Activated T-cell treated with anti-CD3 and anti-CD28 coated beads, Interleukin-2, amount 50 U/mL, for 1 hour (primary cell): ENCODE data around the gene KIF26B.

Experiments used
- DNase-seq: peaks from one replicate; pipeline ENCODE4 v3.0.0-alpha.2; 2020

KIF26B gene

DNA sequence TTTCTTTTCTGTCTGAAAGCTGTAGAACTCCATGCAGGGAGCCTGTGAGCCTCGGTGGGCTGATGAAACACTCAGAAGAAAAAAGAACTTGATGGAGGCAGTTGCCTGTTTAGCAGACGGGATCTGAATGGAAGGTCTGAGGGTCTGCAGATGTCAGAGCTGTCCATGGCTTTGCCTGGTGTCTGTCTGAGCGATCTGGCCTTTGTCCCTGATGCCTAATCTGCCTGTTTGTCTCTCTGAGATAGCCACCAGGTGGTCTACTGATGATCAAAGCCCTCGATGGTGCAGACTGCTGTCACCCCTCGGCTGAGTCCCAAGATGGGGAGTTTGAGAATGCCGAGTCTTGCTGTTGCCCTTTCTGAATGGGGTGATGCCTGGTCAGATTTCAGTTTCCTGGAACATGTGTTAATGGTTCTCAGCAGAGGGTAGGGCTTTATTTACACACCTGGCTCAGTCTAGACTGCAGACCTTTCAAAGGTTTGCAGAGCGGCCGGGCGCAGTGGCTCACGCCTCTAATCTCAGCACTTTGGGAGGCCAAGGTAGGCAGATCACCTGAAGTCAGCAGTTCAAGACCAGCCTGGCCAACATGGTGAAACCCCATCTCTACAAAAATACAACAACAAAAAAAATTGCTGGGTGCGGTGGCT is 90.4 kb downstream of the KIF26B start:
- no peak for DNase-seq

DNA sequence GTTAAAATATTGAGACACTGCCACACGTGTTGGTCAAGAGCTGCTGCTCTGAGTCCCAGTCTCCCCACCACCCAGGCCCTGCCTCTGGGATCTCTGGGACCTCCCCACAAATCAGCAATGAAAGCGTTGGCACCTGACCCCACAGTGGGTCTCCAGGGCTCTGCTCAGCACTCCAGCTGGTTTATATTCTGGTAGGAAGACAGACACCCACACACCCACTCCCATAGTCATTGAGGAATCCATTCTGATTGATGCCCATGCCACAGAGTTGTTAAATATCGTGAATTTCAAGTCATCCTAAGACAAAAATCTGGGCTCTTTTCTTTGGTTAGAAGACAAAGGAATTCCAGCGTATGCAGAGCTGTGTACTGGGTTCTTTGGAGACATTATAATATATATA is 91.6 kb downstream of the KIF26B start:
- no peak for DNase-seq

DNA sequence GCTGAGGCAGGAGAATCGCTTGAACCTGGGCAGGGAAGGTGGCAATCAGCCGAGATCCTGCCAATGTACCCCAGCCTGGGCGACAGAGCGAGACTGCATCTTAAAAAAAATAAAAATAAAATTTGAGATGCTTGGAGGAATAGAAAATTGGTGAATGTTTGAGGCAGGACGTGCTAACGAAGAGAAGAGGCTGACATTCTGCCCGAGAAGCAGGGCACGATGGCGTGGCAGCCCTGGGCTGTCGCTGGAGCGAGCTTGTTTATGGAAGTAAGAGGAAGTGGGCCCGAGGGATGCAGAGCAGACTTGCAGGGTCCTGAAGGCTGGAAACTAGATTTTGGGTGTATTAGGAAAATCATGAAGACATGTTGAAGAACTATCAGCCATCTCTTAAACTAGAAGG is 92.6 kb downstream of the KIF26B start:
- DNase-seq = no peak

DNA sequence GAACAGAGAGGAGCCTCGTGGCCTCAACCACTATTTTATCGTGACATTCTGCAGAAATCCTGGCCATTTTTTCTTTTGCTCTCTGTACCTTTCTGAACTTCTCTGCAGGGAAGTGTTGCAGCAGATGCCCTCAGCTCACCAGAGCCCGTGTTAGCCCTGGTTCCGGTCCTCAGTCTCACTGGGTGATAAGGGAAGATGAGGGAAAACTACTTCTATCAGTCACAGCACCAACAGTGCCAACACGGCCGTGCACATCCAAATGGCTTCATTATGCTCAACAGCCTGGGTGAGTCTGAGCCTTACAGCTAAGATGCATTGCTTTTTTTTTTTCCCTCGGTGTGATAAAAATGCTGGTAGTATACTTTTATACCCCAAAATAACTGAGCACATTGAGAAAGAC is 93.0 kb downstream of the KIF26B start:
- no peak for DNase-seq

DNA sequence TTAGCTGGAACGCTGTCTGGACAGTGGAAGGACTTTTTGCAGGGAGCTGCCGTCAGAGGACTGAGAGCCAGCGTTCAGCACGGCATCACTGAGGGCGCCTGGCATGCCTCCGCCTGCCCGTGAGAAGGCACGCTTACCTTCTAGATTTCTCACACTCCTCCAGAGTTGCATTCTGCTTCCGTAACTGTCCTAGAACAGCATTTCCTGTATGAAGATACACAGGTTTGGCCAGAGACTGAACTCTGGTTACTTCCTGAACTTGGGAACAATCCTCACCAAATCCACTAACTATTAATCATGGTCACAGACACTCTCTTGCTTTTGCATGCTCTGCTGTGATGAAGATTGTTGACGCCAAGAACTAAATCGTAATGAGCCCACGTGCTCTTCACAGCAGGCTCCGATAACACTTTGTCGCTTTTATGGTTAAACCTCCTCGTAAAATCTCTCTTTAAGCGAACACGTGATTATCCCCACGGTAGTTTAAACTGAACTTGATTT is 93.5 kb downstream of the KIF26B start:
- no peak for DNase-seq

DNA sequence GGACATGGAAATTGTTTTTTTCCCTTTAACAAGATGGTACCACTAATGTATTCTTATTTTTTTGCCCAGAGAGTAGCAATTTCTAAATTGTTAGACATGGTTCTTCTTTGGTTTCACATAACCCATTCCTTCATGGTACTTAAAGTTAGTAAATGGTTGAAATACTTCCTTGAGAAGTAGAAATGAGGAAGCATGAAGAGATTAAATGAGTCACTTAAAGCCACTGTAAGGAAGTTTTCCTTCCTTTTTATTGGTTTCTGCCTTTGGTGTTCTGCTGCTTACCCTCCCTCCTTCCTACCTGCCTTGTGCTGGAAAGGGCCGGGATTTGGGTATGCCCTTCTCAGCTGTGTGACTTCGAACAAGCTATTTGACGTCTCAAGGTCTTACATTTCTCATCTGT is 101.0 kb downstream of the KIF26B start:
- no peak for DNase-seq

DNA sequence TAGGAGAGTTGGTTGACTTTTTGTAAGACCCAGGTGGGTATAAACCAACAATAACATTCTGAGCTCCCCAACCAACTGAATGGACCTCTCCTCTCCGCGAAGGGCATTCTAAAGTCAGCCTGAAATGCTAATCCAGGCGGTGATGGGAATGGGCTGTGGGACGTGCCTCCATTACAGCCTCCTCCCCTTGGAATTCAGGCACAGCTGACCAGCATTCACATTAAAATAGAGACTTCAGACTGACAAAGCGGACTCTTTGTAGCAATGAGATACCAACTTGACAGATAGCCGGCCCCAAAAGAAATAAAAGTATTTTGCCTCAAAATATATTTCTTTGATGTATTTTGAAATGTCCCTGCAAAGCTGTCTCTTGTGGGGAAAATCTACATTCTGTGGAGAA is 101.7 kb downstream of the KIF26B start:
- DNase-seq = no peak

DNA sequence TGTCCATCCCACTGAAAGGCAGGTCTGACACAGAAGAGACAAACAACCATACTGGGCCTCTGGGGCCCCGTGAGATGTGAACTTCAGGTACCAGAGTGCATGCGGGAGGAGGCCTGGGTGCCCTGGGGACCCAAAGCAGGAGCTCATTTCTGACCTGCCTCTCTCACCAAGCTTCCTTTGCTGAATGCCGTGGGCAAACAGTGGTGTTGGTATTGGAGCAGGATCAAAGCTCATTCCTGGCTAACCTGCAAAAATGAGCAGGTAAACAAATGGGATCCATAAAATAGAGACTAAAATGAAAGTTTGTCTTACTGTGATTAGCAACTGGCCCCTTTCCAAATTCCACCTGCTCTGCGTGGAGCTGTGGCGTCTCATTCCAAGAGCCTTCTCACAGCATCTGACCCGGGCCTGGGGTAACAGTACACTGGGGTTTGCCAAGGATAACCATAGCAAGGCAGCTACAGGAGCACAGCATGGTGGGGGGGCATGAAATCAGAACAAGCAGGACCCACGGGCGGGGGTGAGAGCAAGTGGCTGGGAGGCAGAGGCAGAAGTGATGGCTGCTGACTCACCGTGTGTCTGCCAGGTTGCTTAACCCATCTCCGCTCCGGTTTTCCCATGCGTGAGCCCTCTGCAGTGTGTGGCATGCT is 103.6 kb downstream of the KIF26B start:
- no peak for DNase-seq

DNA sequence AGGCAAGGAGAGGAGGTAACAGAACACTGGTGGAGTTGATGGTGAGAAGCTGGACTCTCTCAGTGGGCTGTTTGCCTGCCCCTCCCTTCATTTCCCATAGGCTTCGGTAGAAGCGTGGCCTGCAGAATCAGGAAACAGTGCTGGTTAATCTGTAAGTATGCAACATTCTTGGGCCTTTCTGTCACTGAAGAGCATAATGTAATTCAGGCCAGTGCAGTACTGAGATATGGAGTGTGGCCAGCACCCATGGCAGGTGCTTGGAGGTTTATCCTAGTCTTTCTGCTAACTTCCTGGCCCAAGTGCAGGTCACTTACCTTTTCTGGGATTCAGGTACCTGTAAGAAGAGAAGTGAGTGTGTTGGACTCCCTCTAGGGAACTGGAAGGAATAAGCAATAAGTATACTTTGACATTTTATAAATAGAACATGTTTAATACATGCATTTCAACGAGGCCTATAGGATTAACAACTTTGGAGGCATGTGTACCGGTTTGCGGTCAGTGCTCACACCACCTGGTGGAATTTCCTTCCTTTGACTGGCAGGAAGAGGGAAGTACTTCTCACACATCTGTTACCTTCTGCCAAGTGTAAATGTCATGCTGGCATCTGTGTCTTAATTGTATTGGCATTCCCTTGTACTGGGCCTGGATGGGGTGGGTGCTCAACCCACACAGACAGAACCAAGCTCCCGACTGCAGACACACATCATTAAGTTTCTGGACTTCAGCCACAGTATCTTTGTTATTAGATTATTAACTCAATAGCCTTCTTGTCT is 105.5 kb downstream of the KIF26B start:
- DNase-seq = no peak

DNA sequence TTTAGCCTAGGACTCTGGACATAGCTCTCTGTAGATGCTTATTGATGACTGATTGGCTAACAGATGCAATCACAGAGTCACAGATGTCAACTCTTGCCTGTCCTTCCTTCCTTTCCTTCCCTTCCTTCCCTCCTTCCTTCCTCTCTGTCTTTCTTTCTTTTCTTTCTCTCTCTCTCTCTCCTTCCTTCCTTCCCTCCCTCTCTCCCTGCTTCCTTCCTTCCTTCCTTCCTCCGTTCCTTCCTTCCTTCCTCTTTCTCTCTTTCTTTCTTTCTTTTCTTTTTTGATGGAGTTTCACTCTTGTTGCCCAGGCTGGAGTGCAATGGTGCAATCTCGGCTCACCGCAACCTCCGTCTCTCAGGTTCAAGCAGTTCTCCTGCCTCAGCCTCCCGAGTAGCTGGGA is 106.1 kb downstream of the KIF26B start:
- DNase-seq = no peak

DNA sequence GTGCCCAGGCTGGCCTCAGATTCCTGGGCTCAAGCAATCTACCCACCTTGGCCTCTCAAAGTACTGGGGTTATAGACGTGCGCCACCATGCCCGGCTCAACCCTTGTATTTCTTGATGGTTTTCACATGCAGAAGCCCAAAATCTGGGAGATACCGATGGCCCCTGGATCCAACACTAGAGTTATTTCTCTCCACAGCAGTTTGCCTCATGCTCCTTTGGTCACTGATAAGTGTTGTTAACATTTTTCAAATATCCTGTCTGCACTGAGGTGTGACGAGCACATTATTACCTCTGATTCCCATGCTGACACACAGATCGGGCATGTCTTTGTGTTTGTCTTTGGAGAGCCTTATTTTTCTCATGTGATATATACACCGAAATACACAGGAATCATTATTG is 107.0 kb downstream of the KIF26B start:
- no peak for DNase-seq

DNA sequence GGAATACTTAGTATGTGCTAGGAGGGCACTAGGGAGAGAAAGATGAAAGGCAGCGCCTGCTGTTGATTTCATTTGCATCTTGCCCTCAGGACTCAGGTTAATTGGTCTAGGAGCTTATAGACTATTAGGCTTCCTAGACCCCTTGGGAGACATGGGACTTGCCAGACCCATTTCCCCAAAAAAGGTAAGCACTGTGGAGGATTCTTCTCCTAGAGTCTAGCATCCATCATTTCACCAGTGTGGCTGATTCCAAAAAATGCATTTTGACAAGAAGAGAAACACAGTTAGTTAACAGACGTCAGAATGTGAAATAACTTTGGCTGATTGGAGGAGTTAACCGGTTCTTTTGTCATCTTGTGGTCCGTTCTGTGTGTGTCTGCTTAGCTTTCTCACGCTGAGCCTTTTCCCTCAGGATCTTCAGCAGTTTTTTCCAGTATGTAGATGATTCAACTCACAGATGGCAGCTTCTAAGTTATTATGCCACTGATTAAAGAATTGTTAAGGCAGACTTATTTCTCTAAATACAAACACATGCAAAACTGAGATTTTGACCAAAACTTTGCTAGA is 108.8 kb downstream of the KIF26B start:
- no peak for DNase-seq

DNA sequence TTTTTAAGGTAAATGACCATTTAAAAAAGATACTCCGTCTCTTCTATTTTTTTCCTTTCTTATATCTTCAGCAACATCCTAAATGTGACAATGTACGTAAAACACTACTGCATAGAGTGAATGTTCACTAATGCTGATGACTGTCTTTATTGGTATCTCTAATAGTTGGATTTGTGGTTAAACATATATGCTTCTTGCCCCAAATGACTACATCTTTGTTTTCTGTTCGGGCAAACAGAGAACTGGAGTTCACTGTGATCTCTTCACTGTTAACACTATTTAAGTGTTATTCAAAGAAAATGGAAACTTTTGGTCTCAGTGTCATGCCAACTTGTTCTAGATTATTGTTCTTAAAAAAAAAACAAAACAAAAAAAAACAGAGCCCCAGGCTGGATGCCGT is 109.4 kb downstream of the KIF26B start:
- no peak for DNase-seq

DNA sequence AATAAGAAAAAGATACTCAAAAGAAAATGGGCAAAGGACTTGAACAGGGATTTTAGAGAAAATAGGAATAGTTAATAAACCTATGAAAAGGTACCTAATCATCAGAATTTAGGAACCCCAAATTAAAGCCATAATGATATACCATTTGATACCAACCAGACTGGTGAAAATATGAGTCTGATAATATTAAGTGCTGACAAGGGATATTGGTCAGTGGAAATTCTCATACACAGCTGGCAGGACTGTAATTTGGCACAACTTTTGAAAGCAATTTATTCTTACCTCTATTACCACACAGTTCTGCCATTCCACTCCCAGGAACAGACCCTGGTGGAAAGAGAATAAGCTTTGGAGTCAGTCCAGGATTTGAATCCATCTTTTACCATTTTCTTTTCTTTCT is 111.3 kb downstream of the KIF26B start:
- DNase-seq = no peak

DNA sequence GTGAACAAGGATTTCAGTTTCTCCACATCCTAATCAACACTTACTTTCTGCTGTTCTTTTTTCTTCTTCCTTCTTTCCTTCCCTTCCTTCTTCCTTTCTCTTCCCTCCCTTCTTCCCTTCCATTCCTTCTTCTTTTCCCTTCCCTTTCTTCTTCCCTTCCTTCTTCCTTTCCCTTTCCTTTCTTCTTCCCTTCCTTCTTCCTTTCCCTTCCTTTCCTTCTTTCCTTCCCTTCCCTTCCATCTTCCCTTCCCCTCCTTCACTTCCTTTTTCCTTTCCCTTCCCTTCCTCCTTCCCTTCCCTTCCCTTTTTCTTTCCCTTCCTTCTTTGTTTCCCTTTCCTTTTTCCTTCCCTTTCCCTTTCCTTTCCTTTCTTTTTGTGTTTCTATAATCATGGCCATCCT is 115.3 kb downstream of the KIF26B start:
- no peak for DNase-seq

DNA sequence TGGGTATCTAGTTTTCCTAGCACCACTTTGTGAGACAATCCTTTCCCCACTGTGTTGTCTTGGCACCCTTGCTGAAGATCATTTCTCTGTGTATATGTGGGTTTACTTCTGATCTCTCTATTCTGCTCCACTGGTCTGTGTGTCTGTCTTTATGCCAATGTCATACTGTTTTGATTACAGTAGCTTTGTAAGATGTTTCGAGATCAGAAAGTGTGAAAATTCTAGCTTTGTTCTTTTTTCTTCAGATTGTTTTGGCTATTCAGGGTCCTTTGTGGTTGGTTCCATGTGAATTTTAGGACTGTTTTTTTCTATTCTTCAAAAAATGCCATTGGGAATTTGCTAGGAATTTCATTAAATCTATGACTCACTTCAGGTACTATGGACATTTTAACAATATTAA is 116.2 kb downstream of the KIF26B start:
- DNase-seq = no peak

DNA sequence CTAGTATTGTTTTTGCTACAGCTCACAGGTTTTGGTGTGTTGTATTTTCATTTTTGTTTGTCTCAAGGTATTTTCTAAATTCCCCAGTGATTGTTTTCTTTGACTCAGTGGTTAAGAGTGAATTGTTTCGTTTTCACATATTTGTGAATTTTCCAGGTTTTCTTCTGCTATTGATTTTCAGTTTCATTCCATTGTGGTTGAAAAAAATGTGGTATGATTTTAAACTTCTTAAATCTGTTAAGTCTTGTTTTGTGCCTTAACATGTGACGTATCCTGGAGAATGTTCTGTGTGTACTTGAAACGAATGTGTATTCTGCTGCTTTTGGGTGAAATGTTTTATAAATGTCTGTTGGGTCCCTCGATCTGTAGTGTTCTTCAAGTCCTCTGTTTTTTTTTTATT is 117.9 kb downstream of the KIF26B start:
- DNase-seq = no peak

DNA sequence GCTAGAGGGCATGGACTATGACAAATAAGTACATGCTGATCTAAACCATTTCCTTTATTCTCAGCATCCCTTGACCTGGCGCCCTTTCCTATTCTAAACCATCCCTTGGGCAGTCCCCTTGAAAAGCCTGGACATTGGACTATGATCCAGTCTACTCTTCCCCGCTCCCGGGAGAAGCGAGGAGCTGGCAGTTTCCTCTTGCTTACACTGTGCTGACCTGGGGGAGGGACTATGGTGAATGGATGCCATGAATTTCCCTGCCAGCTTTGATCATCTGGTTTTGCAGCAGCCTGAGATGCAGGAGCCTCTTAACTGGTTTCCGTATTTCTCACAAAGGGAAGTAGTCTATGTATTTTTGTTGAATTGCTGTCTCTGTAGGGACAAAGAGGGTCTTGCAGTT is 121.7 kb downstream of the KIF26B start:
- DNase-seq = no peak

DNA sequence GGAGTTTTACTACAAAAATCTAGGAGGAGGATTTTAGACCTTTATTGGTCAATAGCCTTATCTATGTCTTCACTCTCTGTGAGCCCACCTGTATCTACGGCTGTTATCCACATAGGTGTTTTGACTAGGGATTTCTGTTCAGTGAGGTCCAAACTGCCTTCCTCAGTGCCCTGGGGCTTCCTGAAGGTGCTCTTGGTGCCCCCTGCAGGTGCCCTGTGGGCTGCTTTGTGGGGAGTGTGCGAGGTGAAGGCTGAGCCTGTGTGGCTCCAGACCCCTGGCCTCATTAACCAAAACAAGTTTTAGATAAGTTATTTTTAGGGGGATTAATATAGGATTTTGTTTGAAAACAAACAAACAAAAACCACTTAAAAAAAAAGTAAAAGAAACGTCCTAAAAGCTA is 122.5 kb downstream of the KIF26B start:
- DNase-seq = no peak

DNA sequence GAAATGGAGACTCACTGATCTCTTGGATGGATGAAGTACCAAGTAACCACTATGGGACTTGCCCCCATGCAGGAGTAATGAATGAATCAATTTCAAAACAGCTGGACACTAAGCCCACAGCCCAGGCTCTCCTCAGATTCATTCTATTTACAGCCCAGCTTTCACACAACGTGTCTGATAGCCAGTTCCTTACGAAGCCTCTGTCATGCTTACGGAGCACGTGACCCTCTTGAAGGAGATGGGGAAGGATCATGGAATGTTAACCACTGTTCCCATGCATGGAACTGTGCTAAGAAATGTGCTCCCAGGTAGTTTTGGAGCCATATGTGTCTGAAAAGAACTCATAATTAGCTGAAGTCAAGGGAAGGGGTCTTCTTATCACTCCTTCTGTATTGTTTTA is 124.1 kb downstream of the KIF26B start:
- DNase-seq = no peak

DNA sequence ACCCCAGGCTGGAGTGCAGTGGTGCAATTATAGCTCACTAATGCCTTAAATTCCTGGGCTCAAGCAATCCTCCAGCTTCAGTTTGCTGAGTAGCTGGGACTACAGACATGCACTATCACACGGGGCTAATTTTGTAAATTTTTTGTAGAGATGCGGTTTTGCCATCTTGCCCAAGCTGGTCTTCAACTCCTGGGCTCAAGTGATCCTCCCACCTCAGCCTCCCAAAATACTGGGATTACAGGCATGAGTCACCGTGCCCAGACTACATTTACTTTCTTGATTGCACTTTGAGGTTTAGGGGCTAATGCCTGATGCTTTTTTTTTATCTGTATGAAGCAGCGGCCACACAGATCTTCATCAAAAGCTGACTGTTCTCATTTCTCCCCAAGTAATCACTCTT is 124.6 kb downstream of the KIF26B start:
- no peak for DNase-seq

DNA sequence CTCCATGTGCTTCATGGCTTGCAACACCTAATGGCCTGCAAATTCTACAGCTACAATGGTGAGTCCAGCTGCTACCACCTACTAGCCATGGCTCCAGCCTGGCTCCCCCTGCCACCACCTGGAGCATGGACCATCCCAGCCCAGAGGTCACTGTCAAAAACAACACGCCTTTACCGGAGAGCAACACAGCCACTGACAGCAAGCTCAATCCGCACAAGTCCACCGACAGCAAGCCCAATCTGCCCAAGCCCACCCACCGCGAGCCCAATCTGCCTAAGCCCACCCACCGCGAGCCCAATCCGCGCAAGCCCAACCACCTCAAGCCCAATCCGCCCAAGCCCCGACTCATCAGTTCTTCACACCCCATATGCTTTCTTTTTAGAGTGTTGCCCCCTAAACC is 128.2 kb downstream of the KIF26B start:
- DNase-seq = no peak

DNA sequence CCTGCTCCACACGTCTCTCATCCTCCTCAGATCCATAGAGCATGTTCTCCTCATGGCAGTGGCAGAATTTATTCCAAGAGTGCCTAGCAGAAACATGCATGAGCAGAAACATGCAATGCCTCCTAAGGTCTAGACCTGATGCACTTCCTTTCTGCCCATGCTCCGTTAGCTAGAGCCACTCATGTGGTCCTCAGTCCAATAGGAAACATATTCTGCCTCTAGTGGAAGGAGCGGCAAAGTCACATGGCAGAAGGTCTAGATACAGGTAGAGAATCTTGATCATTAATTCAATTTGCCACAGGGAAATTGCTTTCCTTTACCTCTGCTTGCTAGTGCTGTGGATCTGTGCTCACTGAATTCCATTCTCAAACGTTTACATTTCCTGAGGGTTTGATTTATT is 130.4 kb downstream of the KIF26B start:
- no peak for DNase-seq

DNA sequence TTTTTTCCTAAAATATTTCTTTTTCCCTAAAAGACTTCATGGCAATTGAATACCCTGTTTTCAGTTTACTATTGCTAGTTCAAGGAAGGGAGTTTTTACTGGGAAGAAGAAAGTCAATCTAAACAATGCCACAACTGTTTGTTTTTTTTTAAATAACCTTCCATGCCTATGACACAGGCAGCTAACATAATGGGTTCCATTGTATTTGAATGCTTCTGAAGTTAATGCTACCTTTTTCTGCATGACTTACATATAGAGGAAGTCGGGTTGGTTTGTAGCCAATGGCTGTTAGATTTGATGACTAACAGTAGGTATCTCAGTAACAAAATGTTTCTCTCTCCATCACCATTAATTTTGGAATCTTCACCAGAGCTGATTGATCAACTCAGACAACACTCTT is 134.0 kb downstream of the KIF26B start:
- no peak for DNase-seq
